Gastroesophageal sphincter (tissue), 3 donors: Measurements from ENCODE around the gene TNNT2.

Experiments used
- POLR2A ChIP-seq, 2 donors: fragments of 450-650 bp; IDR thresholded peaks; one replicate each; pipeline ENCODE4 v1.6.1; 2017; ENCODE audit warnings: antibody characterized with exemption in 2 of 2, mild to moderate bottlenecking in 2 of 2, moderate library complexity in 1 of 2
- POLR2AphosphoS5 ChIP-seq: sonication (generic); formaldehyde crosslinking; IDR thresholded peaks from one replicate; pipeline ENCODE4 v1.6.1; 2017; ENCODE audit warnings: antibody characterized with exemption
- TF ChIP-seq, protein P1 (sequence below), 4 experiments: fragments of 200-600 bp in 2 of 4; fragments of 450-650 bp in 2 of 4; sonication (generic) in 1 of 4; IDR thresholded peaks; one replicate each; pipeline ENCODE4 v1.5.1; 2017 to 2019; ENCODE audit warnings: antibody characterized with exemption in 4 of 4, mild to moderate bottlenecking in 2 of 4, moderate library complexity in 2 of 4

DNA sequence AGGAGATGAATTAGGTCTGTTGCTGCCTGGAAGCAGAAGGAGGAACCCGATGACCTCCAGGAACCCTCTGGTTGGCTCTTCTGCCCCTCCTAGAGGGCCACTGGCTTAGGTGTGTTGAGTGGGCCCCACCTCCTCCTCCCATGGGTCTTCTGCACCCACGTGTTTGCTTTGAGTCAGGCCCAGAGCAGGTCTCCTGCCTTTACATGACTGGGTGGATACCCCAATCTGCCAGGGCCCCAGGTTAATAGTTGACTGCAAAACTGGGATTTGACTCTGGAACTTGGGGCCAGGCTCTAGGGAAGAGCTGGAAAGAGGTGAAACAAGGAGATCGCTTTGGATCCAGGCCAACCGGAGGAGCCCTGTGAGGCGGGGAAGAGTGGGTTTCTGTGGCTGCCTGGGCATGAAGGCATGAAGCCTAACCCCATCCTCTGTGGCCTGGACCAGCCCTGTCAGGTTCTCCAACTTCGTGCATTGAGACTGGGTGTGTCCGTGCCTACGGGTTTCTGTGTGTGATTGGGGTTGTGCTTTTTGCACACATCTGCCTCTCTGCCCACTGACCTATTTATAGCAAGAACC lies 29.4 kb upstream of the TNNT2 start:
- TF ChIP-seq, protein P1, sequence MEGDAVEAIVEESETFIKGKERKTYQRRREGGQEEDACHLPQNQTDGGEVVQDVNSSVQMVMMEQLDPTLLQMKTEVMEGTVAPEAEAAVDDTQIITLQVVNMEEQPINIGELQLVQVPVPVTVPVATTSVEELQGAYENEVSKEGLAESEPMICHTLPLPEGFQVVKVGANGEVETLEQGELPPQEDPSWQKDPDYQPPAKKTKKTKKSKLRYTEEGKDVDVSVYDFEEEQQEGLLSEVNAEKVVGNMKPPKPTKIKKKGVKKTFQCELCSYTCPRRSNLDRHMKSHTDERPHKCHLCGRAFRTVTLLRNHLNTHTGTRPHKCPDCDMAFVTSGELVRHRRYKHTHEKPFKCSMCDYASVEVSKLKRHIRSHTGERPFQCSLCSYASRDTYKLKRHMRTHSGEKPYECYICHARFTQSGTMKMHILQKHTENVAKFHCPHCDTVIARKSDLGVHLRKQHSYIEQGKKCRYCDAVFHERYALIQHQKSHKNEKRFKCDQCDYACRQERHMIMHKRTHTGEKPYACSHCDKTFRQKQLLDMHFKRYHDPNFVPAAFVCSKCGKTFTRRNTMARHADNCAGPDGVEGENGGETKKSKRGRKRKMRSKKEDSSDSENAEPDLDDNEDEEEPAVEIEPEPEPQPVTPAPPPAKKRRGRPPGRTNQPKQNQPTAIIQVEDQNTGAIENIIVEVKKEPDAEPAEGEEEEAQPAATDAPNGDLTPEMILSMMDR (IDR thresholded peaks at IDR 0.05) = no peak
- TF ChIP-seq POLR2A (IDR thresholded peaks at IDR 0.05) (no peak), POLR2AphosphoS5 (no peak)
